ENCODE data around the gene SMIM35. TPM values are rescaled to one million over a fixed set of nuclear protein-coding genes. Genes with fewer than 3 reads are reported as not detected.

Gene SMIM35
- polyA plus RNA-seq, 4 donors, result 0.07 to 0.35 (median 0.10) TPM; not detected in 1

- DNase-seq (ENCODE audit: low read depth in 4 of 4, low spot score in 3 of 4), result no peak
Observed at GRCh38 chr11:117970400-117971024, 116.3 kb downstream of the SMIM35 start.

- no peak for DNase-seq (ENCODE audit: low read depth in 4 of 4, low spot score in 3 of 4)
Observed at GRCh38 chr11:117969160-117969991, 117.4 kb downstream of the SMIM35 start.

GRCh38 chr11:117966908-117967307 lies 119.9 kb downstream of the SMIM35 start:
- DNase-seq (ENCODE audit: low read depth in 4 of 4, low spot score in 3 of 4), result no peak

- no peak for DNase-seq (ENCODE audit: low read depth in 4 of 4, low spot score in 3 of 4)
Observed at GRCh38 chr11:117962826-117963225, 123.9 kb downstream of the SMIM35 start.

GRCh38 chr11:117961896-117962295 lies 124.9 kb downstream of the SMIM35 start:
- no peak for DNase-seq (ENCODE audit: low read depth in 4 of 4, low spot score in 3 of 4)

GRCh38 chr11:117960406-117960805 lies 126.4 kb downstream of the SMIM35 start:
- no peak for DNase-seq (ENCODE audit: low read depth in 4 of 4, low spot score in 3 of 4)

GRCh38 chr11:117959438-117960149 lies 127.2 kb downstream of the SMIM35 start:
- DNase-seq (ENCODE audit: low read depth in 4 of 4, low spot score in 3 of 4), result no peak

- DNase-seq (ENCODE audit: low read depth in 4 of 4, low spot score in 3 of 4), result no peak
Observed at GRCh38 chr11:117958949-117959348, 127.8 kb downstream of the SMIM35 start.

Other genes with a start within 250 kb of the SMIM35 start
- 100 to 1,000 TPM in 3 of 4 donors, 10 to 100 TPM in 1; 99.6 to 132 (median 126) TPM for gene FXYD6, start 210.3 kb downstream of the SMIM35 start, polyA plus RNA-seq (ENCODE audit: insufficient read length in 4 of 4)
- under 1 TPM; 0.31 to 0.84 (median 0.72) TPM for gene TMPRSS13, start 157.6 kb downstream of the SMIM35 start, polyA plus RNA-seq (ENCODE audit: insufficient read length in 4 of 4)
- 1 to 10 TPM; 2.7 to 6.1 (median 3.1) TPM for gene IL10RA, start 100.6 kb downstream of the SMIM35 start, polyA plus RNA-seq (ENCODE audit: insufficient read length in 4 of 4)
- gene TMPRSS4, start 9.9 kb downstream of the SMIM35 start, polyA plus RNA-seq (ENCODE audit: insufficient read length in 4 of 4), result 10 to 100 TPM in 3 of 4 donors, under 1 TPM in 1; 0.59 to 34.7 (median 28.1) TPM
- gene SCN4B, start 65.9 kb upstream of the SMIM35 start, polyA plus RNA-seq (ENCODE audit: insufficient read length in 4 of 4), result 1 to 10 TPM; 1.0 to 3.0 (median 1.5) TPM
- gene SCN2B, start 89.7 kb upstream of the SMIM35 start, polyA plus RNA-seq (ENCODE audit: insufficient read length in 4 of 4), result 1 to 10 TPM; 4.2 to 7.1 (median 4.2) TPM
- 1 to 10 TPM; 2.1 to 3.1 (median 2.5) TPM for gene JAML, start 138.0 kb upstream of the SMIM35 start, polyA plus RNA-seq (ENCODE audit: insufficient read length in 4 of 4)
- gene MPZL3, start 165.4 kb upstream of the SMIM35 start, polyA plus RNA-seq (ENCODE audit: insufficient read length in 4 of 4), result 1 to 10 TPM; 2.4 to 6.8 (median 5.2) TPM
- 10 to 100 TPM in 3 of 4 donors, 1 to 10 TPM in 1; 3.2 to 27.9 (median 23.3) TPM for gene MPZL2, start 177.3 kb upstream of the SMIM35 start, polyA plus RNA-seq (ENCODE audit: insufficient read length in 4 of 4)
- 1 to 10 TPM in 1 of 4 donors, under 1 TPM in 3; 0.32 to 1.4 (median 0.35) TPM for gene CD3E, start 217.8 kb upstream of the SMIM35 start, polyA plus RNA-seq (ENCODE audit: insufficient read length in 4 of 4)

Data from left renal pelvis (tissue), 4 donors.